ENCODE measurements around the gene ELL. TPM values are rescaled to one million over a fixed set of nuclear protein-coding genes. Genes with fewer than 3 reads are reported as not detected.

ELL gene
- total RNA-seq, 1 experiment from 2014 or later = 17.0 TPM

GRCh38 chr19:18456279-18456678 lies 65.6 kb downstream of the ELL start:
- H2AFZ ChIP-seq (ENCODE audit: low read length) = no peak overlapping the region
- no peak overlapping the region for H2BK15ac ChIP-seq (ENCODE audit: low read depth, low read length)
- no peak overlapping the region for H3T11ph ChIP-seq (ENCODE audit: low read length)
- H2BK120ac ChIP-seq (ENCODE audit: low read depth, low read length, poor library complexity, severe bottlenecking) = no peak overlapping the region
- H2BK5ac ChIP-seq (ENCODE audit: insufficient read length, low read length) = no peak overlapping the region
- Mint-ChIP-seq H3K4me3 (no peak overlapping the region), H3K27ac (peak overlapping the region in 1 of 3 experiments; percentile 5; a peak in 1 of 7 replicates), H3K4me1 (peaks cover 5 to 7% of the 10 kb centered on the region in 2 experiments; a peak in 3 of 4 replicates), H3K27me3 (ENCODE audit: low read depth) (no peaks in the 10 kb centered on the region; the same call in 1 of the 2 replicates), H3K36me3 (ENCODE audit: insufficient read depth in 1 of 3, low read depth in 3 of 3) (peaks cover 5 to 35% (median 25%) of the 10 kb centered on the region in 3 experiments; a peak in 6 of 7 replicates), H3K9me3 (no peaks in the 10 kb centered on the region)
- H3K27me3 ChIP-seq (ENCODE audit: insufficient read depth, low read length) = no peaks in the 10 kb centered on the region
- no peak overlapping the region for H3K4ac ChIP-seq (ENCODE audit: low read depth, low read length)
- H3K18ac ChIP-seq (ENCODE audit: insufficient read length, low read depth, low read length) = no peak overlapping the region
- H3K4me1 ChIP-seq (ENCODE audit: insufficient read depth, low read length) = no peaks in the 10 kb centered on the region
- no CpG with 5 or more reads among the region's 4 CpGs for WGBS (ENCODE audit: extremely low coverage, insufficient read length, low lambda C conversion rate)
- no peak overlapping the region for H4K8ac ChIP-seq (replicated peaks; ENCODE audit: insufficient read length, low read depth, low read length)
- no peaks in the 10 kb centered on the region for H3K9me3 ChIP-seq (ENCODE audit: control insufficient read depth, low read depth, low read length)
- no peak overlapping the region for H3K23ac ChIP-seq (ENCODE audit: insufficient read length, low read depth, low read length)
- H2AK5ac ChIP-seq (ENCODE audit: insufficient read length, low read length) = no peak overlapping the region
- H2BK20ac ChIP-seq (ENCODE audit: low read depth, low read length, poor library complexity, severe bottlenecking) = no peak overlapping the region
- DNase-seq = no peak
- H4K20me1 ChIP-seq (ENCODE audit: control insufficient read depth, insufficient read depth, insufficient read length) = no peaks in the 10 kb centered on the region
- no peak overlapping the region for H3K9ac ChIP-seq (ENCODE audit: extremely low read depth, insufficient read length, low read length)
- H2BK12ac ChIP-seq (ENCODE audit: insufficient read length, low read depth, low read length) = no peak overlapping the region
- TF ChIP-seq, protein P1, sequence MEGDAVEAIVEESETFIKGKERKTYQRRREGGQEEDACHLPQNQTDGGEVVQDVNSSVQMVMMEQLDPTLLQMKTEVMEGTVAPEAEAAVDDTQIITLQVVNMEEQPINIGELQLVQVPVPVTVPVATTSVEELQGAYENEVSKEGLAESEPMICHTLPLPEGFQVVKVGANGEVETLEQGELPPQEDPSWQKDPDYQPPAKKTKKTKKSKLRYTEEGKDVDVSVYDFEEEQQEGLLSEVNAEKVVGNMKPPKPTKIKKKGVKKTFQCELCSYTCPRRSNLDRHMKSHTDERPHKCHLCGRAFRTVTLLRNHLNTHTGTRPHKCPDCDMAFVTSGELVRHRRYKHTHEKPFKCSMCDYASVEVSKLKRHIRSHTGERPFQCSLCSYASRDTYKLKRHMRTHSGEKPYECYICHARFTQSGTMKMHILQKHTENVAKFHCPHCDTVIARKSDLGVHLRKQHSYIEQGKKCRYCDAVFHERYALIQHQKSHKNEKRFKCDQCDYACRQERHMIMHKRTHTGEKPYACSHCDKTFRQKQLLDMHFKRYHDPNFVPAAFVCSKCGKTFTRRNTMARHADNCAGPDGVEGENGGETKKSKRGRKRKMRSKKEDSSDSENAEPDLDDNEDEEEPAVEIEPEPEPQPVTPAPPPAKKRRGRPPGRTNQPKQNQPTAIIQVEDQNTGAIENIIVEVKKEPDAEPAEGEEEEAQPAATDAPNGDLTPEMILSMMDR (conservative IDR thresholded peaks at IDR 0.05) = no peak
- H3K4me2 ChIP-seq (ENCODE audit: insufficient read depth, insufficient read length, low read length) = no peak overlapping the region
- no peaks in the 10 kb centered on the region for H3K79me1 ChIP-seq (ENCODE audit: insufficient read depth, low read depth, low read length, poor library complexity, severe bottlenecking)
- H3K27ac ChIP-seq (ENCODE audit: insufficient read length, low read depth, low read length) = no peak overlapping the region
- H3K23me2 ChIP-seq (ENCODE audit: insufficient read length, low read depth, low read length, poor library complexity, severe bottlenecking) = no peaks in the 10 kb centered on the region
- H3K79me2 ChIP-seq (ENCODE audit: insufficient read depth, low read length) = no peaks in the 10 kb centered on the region
- no peak overlapping the region for H4K5ac ChIP-seq (ENCODE audit: insufficient read length, low read depth, low read length)
- no peak overlapping the region for H3K14ac ChIP-seq (ENCODE audit: insufficient read depth, low read length)
- no peak overlapping the region for H3K56ac ChIP-seq (ENCODE audit: insufficient read length, low read depth, low read length)
- no peak overlapping the region for H4K91ac ChIP-seq (ENCODE audit: insufficient read length, low read depth, low read length)
